ENCODE data around the gene IFT81.

The IFT81 gene

DNA sequence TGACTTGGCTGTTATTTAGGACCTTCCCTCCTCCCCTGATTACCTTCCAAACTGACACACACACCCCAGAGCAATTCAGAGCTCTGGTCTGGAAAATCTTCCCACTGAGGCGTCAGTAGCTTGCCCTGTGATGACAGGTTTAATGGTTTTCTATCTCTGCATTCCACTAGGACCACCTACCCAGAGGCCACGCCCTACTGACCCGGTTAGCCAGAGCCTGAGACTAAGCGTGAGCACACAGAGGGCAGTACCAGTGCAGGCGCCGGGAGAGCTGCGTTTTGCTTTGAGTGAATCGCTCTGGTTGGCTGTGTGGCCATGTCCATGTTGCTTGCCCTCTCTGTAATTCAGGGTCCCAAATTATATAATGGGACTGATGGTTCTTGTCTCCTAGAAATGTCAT is 120.7 kb downstream of the IFT81 start:
- no peak overlapping the region for H2AFZ ChIP-seq (ENCODE audit: low read depth, low read length)
- H3K27ac ChIP-seq (ENCODE audit: low read length): no peak overlapping the region
- no peaks in the 10 kb centered on the region for H3K79me2 ChIP-seq (ENCODE audit: low read length)
- H3K4me3 ChIP-seq (ENCODE audit: low read length): no peak overlapping the region
- no peak overlapping the region for H3K9ac ChIP-seq (ENCODE audit: low read length)
- no peaks in the 10 kb centered on the region for H3K36me3 ChIP-seq (replicated peaks; ENCODE audit: low read depth, low read length)
- H3K4me1 ChIP-seq (ENCODE audit: low read length): no peaks in the 10 kb centered on the region
- TF ChIP-seq EZH2phosphoT487 (IDR thresholded peaks at IDR 0.05; ENCODE audit: low read depth): no peak
- TF ChIP-seq, protein P1, sequence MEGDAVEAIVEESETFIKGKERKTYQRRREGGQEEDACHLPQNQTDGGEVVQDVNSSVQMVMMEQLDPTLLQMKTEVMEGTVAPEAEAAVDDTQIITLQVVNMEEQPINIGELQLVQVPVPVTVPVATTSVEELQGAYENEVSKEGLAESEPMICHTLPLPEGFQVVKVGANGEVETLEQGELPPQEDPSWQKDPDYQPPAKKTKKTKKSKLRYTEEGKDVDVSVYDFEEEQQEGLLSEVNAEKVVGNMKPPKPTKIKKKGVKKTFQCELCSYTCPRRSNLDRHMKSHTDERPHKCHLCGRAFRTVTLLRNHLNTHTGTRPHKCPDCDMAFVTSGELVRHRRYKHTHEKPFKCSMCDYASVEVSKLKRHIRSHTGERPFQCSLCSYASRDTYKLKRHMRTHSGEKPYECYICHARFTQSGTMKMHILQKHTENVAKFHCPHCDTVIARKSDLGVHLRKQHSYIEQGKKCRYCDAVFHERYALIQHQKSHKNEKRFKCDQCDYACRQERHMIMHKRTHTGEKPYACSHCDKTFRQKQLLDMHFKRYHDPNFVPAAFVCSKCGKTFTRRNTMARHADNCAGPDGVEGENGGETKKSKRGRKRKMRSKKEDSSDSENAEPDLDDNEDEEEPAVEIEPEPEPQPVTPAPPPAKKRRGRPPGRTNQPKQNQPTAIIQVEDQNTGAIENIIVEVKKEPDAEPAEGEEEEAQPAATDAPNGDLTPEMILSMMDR (IDR thresholded peaks at IDR 0.05; ENCODE audit: low read depth, low read length): no peak
- H3K4me2 ChIP-seq (ENCODE audit: low read length): no peak overlapping the region
- no peaks in the 10 kb centered on the region for H4K20me1 ChIP-seq (ENCODE audit: insufficient read depth, low read length)
- H3K27me3 ChIP-seq (ENCODE audit: low read depth, low read length): no peaks in the 10 kb centered on the region
- no peaks in the 10 kb centered on the region for H3K9me3 ChIP-seq (ENCODE audit: insufficient read depth, low read length)

DNA sequence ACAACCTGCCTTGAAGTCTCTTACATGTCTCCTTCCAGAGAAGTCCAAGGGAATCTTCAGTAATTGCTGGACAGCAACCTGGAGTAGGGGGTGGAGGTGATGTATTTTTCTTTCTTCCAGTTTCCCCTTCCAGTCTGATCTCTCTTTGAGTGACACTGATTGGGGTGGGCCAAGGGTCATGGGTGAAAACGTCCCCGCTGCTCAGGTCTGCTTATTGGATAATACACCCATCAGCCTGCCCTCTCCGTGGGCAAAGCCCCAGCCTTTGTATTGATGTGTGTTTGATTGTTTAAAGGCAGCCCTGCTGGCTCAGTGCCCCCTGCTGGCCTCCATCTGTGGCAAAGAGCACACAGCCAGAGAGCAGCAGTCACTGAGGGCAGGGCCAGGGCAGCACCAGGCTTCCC is 121.2 kb downstream of the IFT81 start:
- Histone ChIP-seq H3K4me2 (ENCODE audit: low read length) (no peak overlapping the region), H3K27ac (ENCODE audit: low read length) (no peak overlapping the region)

DNA sequence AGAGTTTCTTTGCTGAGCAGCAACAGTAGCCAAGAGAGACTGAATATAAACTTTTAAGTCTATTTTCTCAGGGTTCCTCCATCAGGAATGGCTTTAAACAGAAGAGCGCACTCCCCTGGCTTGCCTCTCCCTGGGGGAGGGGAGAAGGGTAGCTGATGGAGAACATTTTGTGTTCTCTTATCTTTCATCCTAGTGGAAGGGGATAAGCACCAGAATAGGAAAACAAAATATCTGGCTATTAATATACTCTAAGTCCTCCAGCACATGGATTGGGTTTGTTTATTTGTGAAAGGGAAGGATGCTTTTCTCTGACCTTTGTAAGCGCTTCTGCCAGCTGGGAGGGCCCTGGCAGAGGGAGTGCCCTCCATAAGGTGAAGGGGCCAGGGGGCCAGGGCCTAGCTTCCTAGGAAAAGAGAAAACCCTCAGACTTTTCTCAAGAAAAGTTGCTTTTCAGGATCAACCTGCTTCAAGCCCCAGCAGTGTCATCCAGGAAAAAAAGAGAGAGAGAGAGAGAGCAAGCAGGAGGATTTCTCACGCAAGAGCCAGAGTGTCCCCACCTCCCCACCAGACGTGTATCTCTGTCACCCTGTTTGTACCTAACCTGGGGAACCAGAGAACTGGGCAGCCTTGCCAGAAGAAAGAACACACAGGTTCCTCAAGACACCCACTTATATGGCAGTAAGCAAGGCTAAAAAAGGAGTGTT is 122.6 kb downstream of the IFT81 start:
- no peaks in the 10 kb centered on the region for H3K9me3 ChIP-seq (ENCODE audit: insufficient read depth, low read length)

More for the DNA sequence above, 121.2 kb downstream of the IFT81 start:
- no peaks in the 10 kb centered on the region for H3K9me3 ChIP-seq (ENCODE audit: insufficient read depth, low read length)
- no peaks in the 10 kb centered on the region for H3K79me2 ChIP-seq (ENCODE audit: low read length)
- H3K27me3 ChIP-seq (ENCODE audit: low read depth, low read length): no peaks in the 10 kb centered on the region
- no peaks in the 10 kb centered on the region for H3K4me1 ChIP-seq (ENCODE audit: low read length)
- H4K20me1 ChIP-seq (ENCODE audit: insufficient read depth, low read length): no peaks in the 10 kb centered on the region
- no peaks in the 10 kb centered on the region for H3K36me3 ChIP-seq (replicated peaks; ENCODE audit: low read depth, low read length)
- H3K4me3 ChIP-seq (ENCODE audit: low read length): no peak overlapping the region
- H3K9ac ChIP-seq (ENCODE audit: low read length): no peak overlapping the region
- TF ChIP-seq, protein P1 (IDR thresholded peaks at IDR 0.05; ENCODE audit: low read depth, low read length): peak; percentile 63
- TF ChIP-seq EZH2phosphoT487 (IDR thresholded peaks at IDR 0.05; ENCODE audit: low read depth): no peak
- H2AFZ ChIP-seq (ENCODE audit: low read depth, low read length): no peak overlapping the region

DNA sequence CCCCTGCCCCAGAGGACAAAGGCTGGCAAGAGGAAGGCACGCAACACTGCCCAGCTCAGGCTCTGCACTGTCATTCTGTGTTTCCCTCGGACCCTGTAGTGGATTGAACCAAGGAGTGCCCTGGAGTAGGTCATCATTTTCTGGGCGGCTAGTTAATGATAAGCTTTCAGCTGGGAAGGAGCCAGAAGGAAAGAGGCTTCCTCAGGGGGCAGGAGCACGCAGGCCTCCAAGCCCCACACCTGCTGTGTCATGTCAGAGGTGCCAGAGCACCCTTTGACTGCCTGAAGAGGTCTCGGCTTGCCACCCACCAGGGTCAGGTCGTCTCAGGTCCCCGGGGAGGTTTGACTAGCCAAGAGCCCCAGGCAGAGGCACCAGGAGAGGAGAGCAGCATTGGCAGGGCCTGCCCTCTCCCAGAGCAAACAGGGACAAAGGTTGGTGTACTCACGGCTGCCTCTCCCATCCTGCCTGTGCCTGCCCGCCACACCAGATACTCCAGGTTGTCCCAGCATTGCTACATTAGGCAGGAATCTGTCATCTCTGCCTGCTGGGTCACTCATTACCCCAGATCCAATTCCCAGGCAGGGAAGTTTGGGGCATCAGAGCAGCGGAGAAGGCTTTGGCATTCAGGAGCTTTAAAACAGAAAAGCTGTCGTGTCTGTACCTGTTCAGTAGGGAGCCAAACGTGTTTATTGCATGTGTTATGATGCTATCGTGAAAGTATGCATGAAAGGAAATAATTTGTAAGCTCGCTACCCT is 123.4 kb downstream of the IFT81 start:
- TF ChIP-seq EZH2phosphoT487 (IDR thresholded peaks at IDR 0.05; ENCODE audit: low read depth): no peak
- TF ChIP-seq, protein P1 (IDR thresholded peaks at IDR 0.05; ENCODE audit: low read depth, low read length): no peak
- no peaks in the 10 kb centered on the region for H3K79me2 ChIP-seq (ENCODE audit: low read length)
- no peaks in the 10 kb centered on the region for H3K27me3 ChIP-seq (ENCODE audit: low read depth, low read length)
- H3K36me3 ChIP-seq (replicated peaks; ENCODE audit: low read depth, low read length): no peaks in the 10 kb centered on the region
- no peaks in the 10 kb centered on the region for H3K4me1 ChIP-seq (ENCODE audit: low read length)
- no peak overlapping the region for H3K4me2 ChIP-seq (ENCODE audit: low read length)
- no peaks in the 10 kb centered on the region for H3K9me3 ChIP-seq (ENCODE audit: insufficient read depth, low read length)
- H3K27ac ChIP-seq (ENCODE audit: low read length): no peak overlapping the region
- no peak overlapping the region for H2AFZ ChIP-seq (ENCODE audit: low read depth, low read length)
- no peak overlapping the region for H3K4me3 ChIP-seq (ENCODE audit: low read length)
- no peaks in the 10 kb centered on the region for H4K20me1 ChIP-seq (ENCODE audit: insufficient read depth, low read length)
- no peak overlapping the region for H3K9ac ChIP-seq (ENCODE audit: low read length)

More for the DNA sequence above, 122.6 kb downstream of the IFT81 start:
- no peak overlapping the region for H3K9ac ChIP-seq (ENCODE audit: low read length)
- no peaks in the 10 kb centered on the region for H3K27me3 ChIP-seq (ENCODE audit: low read depth, low read length)
- no peaks in the 10 kb centered on the region for H3K4me1 ChIP-seq (ENCODE audit: low read length)
- TF ChIP-seq, protein P1 (IDR thresholded peaks at IDR 0.05; ENCODE audit: low read depth, low read length): no peak
- TF ChIP-seq EZH2phosphoT487 (IDR thresholded peaks at IDR 0.05; ENCODE audit: low read depth): no peak
- H3K4me2 ChIP-seq (ENCODE audit: low read length): no peak overlapping the region
- H3K4me3 ChIP-seq (ENCODE audit: low read length): no peak overlapping the region
- no peaks in the 10 kb centered on the region for H4K20me1 ChIP-seq (ENCODE audit: insufficient read depth, low read length)
- no peaks in the 10 kb centered on the region for H3K79me2 ChIP-seq (ENCODE audit: low read length)
- no peak overlapping the region for H2AFZ ChIP-seq (ENCODE audit: low read depth, low read length)
- H3K27ac ChIP-seq (ENCODE audit: low read length): no peak overlapping the region
- H3K36me3 ChIP-seq (replicated peaks; ENCODE audit: low read depth, low read length): no peaks in the 10 kb centered on the region
